Measurements from ENCODE around the gene BMPR1A. TPM values are rescaled to one million over a fixed set of nuclear protein-coding genes. Genes with fewer than 3 reads are reported as not detected.

Gene BMPR1A
- total and polyA plus RNA-seq, 12 donors: 4.4 to 55.9 (median 27.0) TPM

- TF ChIP-seq CTCF (IDR thresholded peaks at IDR 0.05) (no peak), POLR2A (IDR thresholded peaks at IDR 0.05) (peak in 1 of 2 donors; percentile 29)
- peak; percentile 81 to 92 (median 89) for DNase-seq
- Histone ChIP-seq H3K27me3 (no peaks in the 10 kb centered on the region), H3K9me3 (replicated peaks in 1 of 3) (no peaks in the 10 kb centered on the region), H3K4me3 (peak overlapping the region in 1 of 4 donors; percentile 23), H3K27ac (peak overlapping the region; percentile 89 to 94 (median 92)), H3K36me3 (replicated peaks in 1 of 2) (no peaks in the 10 kb centered on the region), H3K4me1 (replicated peaks in 1 of 2) (peaks cover 34 to 41% of the 10 kb centered on the region in 2 donors)
- intact Hi-C loops (cut with DNase I): no loop called here
- WGBS, 4 donors: 44 to 68% (median 50%) methylated on average over 3 to 15 of the region's 15 CpGs
Observed at GRCh38 chr10:86953747-86954680, 197.6 kb downstream of the BMPR1A start.

GRCh38 chr10:86954681-86955500 lies 198.5 kb downstream of the BMPR1A start:
- no peak for DNase-seq

GRCh38 chr10:86955501-86956194 lies 199.2 kb downstream of the BMPR1A start:
- 68 to 88% (median 71%) methylated on average over 3 to 16 of the region's 16 CpGs for WGBS, 4 donors
- peak in 4 of 7 donors; percentile 27 to 64 (median 38) for DNase-seq
- peak overlapping the region in 4 of 5 donors; percentile 89 to 94 (median 92) for H3K27ac ChIP-seq
- no peak for TF ChIP-seq POLR2A (IDR thresholded peaks at IDR 0.05)
- no peak for TF ChIP-seq CTCF (IDR thresholded peaks at IDR 0.05)
- H3K4me3 ChIP-seq: peak overlapping the region in 1 of 4 donors; percentile 27
- H3K4me1 ChIP-seq (replicated peaks in 1 of 2): peaks cover 49 to 58% of the 10 kb centered on the region in 2 donors
- no peaks in the 10 kb centered on the region for H3K9me3 ChIP-seq (replicated peaks in 1 of 3)
- intact Hi-C loops (cut with DNase I): no loop called here
- no peaks in the 10 kb centered on the region for H3K36me3 ChIP-seq (replicated peaks in 1 of 2)
- no peaks in the 10 kb centered on the region for H3K27me3 ChIP-seq

More at GRCh38 chr10:86954681-86955500, 198.5 kb downstream of the BMPR1A start:
- H3K4me3 ChIP-seq: peak overlapping the region in 1 of 4 donors; percentile 14
- no peaks in the 10 kb centered on the region for H3K9me3 ChIP-seq (replicated peaks in 1 of 3)
- intact Hi-C loops (cut with DNase I): no loop called here
- no peaks in the 10 kb centered on the region for H3K27me3 ChIP-seq
- H3K4me1 ChIP-seq (replicated peaks in 1 of 2): peaks cover 43 to 50% of the 10 kb centered on the region in 2 donors
- H3K27ac ChIP-seq: peak overlapping the region; percentile 89 to 94 (median 92)
- 41 to 57% (median 44%) methylated on average over 11 to 13 of the region's 13 CpGs; no CpG with 5 or more reads in 1 of the 4 donors for WGBS, 4 donors
- TF ChIP-seq CTCF (IDR thresholded peaks at IDR 0.05): no peak
- TF ChIP-seq POLR2A (IDR thresholded peaks at IDR 0.05): no peak
- no peaks in the 10 kb centered on the region for H3K36me3 ChIP-seq (replicated peaks in 1 of 2)
